K562 (cell line): ENCODE measurements around the gene ADGRE1.

ENCODE experiments used
- ELF4 ChIP-seq: fragments of 450-650 bp; formaldehyde crosslinking; IDR thresholded peaks from 2 replicates; pipeline ENCODE4 v1.4.0; 2022; ENCODE audit warnings: missing genetic modification characterization
- EZH2 ChIP-seq: IDR thresholded peaks from 2 replicates; pipeline ENCODE4 v1.6.1; 2012; ENCODE audit warnings: low read depth, mild to moderate bottlenecking, inconsistent platforms, low read length, borderline replicate concordance
- GMEB1 ChIP-seq: fragments of 250-450 bp; sonication (Bioruptor Pico); IDR thresholded peaks from 2 replicates; pipeline ENCODE4 v1.4.0; 2020; ENCODE audit warnings: mild to moderate bottlenecking
- HCFC1 ChIP-seq: IDR thresholded peaks from 2 replicates; pipeline ENCODE4 v1.6.1; 2012; ENCODE audit warnings: low read depth, low read length, improper control_type of control experiment
- NCOA6 ChIP-seq: fragments of 450-650 bp; IDR thresholded peaks from 2 replicates; pipeline ENCODE4 v1.6.1; 2017; ENCODE audit warnings: mild to moderate bottlenecking
- POLR2AphosphoS5 ChIP-seq: IDR thresholded peaks from 2 replicates; pipeline ENCODE4 v1.6.1; 2011; ENCODE audit warnings: mild to moderate bottlenecking, low read depth, low read length, moderate library complexity; ENCODE audit not compliant: control insufficient read depth, insufficient read depth
- RNF219 ChIP-seq: fragments of 250-450 bp; sonication (Bioruptor Pico); IDR thresholded peaks from 2 replicates; pipeline ENCODE4 v1.5.0; 2022; ENCODE audit warnings: mild to moderate bottlenecking
- TARDBP ChIP-seq: fragments of 450-650 bp; IDR thresholded peaks from 2 replicates; pipeline ENCODE4 v1.6.1; 2016
- USF1 ChIP-seq: sonication (generic); formaldehyde crosslinking; IDR thresholded peaks from 2 replicates; pipeline ENCODE4 v1.9.0; 2022; ENCODE audit warnings: mild to moderate bottlenecking, missing genetic modification reagents
- ZSCAN32 ChIP-seq: fragments of 450-650 bp; formaldehyde crosslinking; IDR thresholded peaks from 2 replicates; pipeline ENCODE4 v1.4.0; 2020; ENCODE audit warnings: mild to moderate bottlenecking, moderate library complexity

- TF ChIP-seq ZSCAN32 (CRISPR knock-in tag) (no peak), HCFC1 (no peak), EZH2 (no peak), POLR2AphosphoS5 (no peak), TARDBP (no peak), RNF219 (CRISPR knock-in tag) (no peak), GMEB1 (CRISPR knock-in tag) (no peak), ELF4 (CRISPR knock-in tag) (no peak), NCOA6 (no peak), USF1 (CRISPR knock-in tag) (no peak)
Measured at GRCh38 chr19:6971366-6971765, 84.0 kb downstream of the ADGRE1 start.
